SKM-1 (cell line): ENCODE results near the gene SEMA5B.

ENCODE experiments used
- DNase-seq: peaks from one replicate; lab custom pipeline; 2025; ENCODE audit not compliant: unreplicated experiment; lab: John Stamatoyannopoulos, UW

Gene SEMA5B

DNA sequence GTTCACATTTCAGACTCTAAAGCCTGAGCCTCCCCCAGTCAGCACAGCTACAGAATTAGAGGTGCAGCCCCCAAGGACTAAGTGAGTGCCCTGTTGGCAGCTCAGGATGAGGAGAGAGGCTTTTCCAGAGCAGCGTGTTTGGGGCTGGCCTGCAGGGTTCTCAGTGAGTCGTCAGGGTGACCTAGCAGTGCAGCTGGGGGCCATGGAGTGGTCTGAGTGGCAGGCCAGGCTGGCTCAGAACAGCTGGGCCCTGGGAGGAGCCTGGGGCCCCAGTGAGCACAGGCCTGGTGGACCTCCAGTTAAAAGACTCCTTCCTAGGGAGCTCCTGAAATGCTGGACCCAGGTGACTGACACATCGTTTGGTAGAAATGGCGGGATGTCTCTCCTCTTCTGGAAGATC, 124.4 kb downstream of the SEMA5B start:
- no peak for DNase-seq

DNA sequence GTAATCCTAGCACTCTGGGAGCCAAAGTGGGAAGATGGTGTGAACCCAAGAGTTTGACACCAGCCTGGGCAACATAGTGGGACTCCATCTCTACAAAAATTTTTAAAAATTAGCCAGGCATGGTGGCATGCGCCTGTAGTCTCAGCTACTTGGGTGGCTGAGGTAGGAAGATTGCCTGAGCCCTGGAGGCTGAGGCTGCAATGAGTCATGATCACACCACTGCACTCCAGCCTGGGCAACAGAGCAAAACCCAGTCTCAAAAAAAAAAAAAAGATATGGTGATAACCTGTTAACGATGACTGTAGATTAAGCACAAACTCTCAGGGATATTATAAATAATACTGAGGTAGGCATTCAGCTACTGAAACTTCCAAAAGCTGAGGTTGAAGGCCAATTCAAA, 125.2 kb downstream of the SEMA5B start:
- no peak for DNase-seq

GRCh38 chr3:122898298-122898697, 129.3 kb downstream of the SEMA5B start:
- no peak for DNase-seq

DNA sequence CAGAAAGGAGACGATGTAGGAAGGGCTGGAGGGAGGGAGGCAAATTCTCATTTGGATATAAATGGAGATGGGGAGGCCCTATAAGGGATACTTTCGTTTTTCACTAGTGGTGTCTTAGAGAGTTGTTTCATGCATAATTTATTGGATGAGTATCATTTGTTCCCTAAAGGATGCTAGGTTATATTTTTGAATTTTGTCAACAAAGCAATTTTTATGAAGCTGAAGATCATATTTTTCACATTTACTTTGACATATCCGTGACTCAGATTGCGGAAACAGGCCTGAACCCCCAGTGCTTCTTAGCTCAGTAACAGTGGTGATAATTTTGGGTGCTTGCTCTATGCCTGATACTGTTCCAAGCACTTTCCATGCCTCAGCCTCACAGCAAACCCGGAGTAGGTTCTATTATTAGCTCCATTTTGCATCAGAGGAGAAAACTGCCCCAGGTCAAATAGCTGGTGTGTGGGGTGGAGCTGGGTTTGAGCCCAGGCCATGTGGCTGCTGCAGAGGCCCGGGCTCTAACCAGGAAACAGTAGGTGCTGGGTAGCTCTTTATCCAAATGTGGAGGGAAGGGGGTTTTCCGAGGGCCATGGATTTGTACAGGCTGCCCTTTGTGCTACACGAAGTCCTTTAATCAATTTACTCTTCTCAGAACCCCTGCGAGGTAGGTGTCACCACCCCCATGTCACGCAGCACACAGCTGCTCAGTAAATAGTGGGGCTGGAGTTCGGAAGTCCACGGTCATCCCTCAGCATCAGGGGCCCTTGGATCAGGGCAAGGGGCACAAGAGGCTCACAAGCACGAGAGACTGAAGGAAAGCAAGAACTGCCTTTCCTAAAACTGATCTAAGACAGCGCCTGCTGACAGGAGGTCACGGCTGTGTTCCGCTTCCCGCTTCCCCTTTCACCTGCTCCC, 133.6 kb downstream of the SEMA5B start:
- no peak for DNase-seq

DNA sequence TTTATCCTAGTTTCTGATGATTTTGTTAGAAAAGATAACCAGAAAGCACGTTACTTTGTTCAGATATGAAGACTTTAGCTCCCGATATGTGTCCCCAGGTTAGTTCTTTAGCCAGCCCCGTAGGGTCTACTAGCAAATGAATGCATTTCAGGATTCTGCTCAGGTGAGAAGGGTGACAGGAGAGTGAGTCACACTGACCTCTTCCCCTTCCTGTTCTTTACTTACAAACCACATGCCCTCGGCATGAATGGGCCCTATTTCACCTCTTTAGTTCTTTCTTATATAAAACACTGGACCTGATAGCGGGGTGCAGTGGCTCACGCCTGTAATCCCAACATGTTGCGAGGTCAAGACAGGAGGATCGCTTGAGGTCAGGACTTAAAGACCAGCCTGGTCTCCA, 134.3 kb downstream of the SEMA5B start:
- no peak for DNase-seq

GRCh38 chr3:122892118-122892960, 135.2 kb downstream of the SEMA5B start:
- no peak for DNase-seq

DNA sequence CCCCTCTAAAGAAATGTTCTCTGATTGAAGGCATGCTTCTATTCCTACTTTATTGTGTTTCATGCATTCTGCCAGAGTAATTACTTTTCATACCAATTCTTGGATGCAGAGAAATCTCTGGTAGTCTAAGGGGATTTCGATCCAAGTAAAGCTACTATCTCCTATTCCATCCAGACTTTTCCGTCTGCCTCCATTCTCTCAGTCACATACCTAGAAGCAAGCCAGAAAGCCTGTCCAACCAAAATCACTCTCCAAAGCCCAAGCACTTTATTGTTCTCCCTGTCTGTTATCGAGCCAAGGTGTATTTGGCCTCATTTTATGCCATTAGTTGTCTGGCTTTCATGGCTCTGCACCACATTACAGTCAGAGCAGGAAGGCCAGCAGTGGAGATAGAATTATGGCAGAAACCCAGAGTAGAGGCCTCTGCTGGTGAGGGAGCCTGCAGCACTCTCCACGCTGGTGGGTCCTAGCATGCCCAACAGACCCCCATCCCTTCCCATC, 136.8 kb downstream of the SEMA5B start:
- DNase-seq = no peak

GRCh38 chr3:122890077-122890719, 137.4 kb downstream of the SEMA5B start:
- DNase-seq = no peak

DNA sequence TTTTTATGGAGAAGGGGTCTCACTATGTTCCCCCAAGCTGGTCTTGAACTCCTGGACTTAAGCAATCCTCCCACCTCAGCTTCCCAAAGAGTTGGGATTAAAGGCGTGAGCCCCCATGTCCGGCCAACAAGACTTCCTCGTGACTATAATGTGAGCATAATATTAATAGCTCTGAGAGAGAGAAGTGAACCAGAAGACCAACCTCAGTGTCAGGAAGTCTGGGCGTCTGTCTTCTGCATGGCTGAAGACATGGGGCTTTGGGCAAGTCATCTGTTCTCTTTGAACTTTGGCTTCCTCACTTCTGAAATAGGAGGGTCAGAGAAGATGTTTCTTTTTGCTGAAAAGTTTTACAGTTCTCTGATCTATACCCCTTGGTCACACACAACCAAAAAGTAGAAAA, 140.6 kb downstream of the SEMA5B start:
- DNase-seq = no peak

GRCh38 chr3:122886251-122886650, 141.3 kb downstream of the SEMA5B start:
- DNase-seq = no peak

DNA sequence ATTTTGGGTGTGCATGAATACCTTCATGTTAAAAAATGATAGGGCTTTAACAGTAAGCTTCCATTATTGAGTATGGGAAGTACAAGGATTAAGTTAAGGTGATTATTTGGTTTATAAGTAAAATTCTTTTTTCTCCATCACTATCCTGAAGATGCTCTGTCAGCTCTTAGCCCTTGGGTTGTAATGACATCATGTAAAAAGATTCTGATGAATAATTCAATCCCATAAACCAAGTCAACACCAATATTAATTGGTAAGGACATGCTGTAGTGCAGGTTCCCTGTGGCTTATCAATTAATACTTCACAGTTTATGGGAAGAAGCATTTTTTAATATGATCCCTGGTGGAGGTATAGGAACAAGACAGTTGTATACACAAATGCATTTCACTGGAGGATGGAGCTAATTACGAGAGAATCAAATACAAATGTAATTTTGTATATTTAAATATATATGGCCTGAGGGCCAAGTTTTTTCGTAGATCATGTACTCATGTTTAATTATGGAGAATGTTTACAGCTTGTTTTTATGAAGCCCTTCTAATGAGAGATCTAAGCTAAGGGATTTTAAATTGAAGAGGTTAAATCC, 145.1 kb downstream of the SEMA5B start:
- DNase-seq = no peak

DNA sequence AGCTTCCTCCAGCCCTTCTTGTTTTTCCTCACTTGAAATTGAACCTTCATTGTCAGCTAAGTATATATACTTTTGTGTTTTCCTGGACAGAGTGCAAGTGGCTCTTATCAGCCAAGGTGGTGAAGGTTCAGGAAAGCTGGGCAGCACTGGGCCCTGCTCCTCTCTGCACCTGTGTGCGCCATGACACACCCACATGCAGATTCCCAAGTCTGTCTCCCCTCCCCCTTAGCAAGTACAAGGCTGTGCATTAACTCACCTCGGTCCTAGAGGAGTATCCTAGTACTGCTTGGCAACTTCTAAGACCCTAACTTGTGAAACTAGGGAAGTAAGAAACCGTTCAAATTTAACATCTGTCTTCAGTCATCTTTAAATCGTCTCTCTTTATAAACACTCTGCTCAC, 146.9 kb downstream of the SEMA5B start:
- no peak for DNase-seq

GRCh38 chr3:122880173-122880572, 147.4 kb downstream of the SEMA5B start:
- no peak for DNase-seq

GRCh38 chr3:122875547-122876127, 151.9 kb downstream of the SEMA5B start:
- no peak for DNase-seq

DNA sequence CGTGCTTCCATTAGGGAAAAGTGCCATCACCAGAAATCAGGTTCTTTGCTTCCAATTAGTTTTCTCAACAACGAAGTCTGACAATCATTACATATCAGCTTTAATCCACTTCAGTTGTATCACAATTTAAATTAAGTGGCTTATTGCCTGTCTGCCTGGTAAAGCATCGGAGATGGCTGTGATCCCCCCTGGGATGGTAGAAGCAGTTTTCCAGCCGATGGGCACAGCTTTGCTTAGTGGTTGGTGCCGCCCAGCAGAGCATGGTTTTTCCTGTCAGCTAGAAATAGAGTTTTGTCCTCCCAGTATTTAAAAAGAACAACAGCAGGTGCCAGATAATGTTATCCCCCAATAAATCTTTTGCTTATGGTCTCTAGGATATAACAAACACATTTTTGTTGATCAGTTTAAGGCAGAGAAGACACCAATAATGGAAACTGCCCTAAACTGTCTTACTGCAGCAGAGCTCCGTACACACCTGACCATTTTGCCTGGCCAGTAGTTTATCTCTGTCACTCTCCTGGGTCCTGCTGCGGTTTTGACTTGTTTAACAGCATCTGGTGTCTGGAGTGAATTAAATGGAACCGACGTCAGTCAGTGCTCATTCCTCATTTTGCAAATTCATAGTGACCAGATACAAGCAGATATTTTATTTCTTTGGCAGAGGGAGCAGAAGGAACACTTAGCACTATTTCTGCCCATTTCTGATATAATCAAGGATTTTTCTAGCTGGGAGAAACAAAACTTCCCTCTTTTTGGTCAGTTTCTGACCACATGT, 153.6 kb downstream of the SEMA5B start:
- no peak for DNase-seq

DNA sequence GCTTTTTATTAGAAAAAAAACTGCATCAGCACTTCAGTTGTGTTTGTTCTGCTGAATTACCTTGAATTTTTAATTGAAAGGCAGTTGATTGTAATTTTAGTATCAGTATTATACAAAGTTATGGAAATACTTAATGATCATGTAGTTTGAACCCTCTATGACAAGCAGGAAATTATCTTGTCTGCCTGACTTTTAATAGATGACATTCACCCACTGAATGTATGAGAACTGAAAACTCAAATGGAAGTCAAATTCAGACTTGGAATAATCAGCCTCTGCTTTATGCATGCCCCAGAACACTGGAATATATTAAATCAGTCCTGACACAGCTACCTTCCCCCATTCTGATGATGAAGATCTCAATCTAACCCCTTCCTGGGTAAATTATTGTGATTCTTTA, 159.2 kb downstream of the SEMA5B start:
- no peak for DNase-seq

DNA sequence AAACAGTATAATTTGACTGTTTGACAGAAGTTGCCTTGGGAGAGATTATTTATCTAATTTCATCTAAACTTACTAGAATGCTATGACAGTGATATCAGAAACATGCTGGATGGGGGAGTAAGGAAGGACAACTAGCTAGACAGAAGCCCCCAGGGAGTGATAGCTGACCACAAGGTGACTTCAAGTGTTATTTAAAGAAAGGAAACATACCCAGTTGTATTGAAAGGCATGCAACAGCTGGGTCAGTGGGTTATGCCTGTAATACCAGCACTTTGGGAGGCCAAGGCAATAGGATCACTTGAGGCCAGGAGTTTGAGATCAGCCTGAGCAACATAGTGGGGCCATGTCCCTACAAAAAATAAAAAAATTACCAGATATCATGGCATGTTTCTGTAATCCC, 163.1 kb downstream of the SEMA5B start:
- no peak for DNase-seq

DNA sequence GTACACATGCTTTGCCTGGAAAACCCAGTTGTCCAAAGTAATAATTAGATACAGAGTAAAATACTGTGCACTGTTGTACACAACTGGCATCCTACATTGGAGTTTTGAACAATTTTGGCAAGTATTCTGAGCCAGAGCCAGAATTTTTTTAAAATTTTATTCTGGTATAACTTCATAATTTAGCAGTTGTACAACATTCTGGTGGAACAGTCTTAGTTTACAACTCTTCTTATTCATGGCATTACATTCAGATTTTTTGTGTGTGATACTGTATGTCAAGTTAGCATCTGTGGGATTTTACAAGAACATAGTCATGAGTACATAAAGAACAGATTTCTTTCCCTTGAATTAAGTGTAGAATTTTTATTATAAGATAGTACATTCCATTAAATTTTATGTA, 165.2 kb downstream of the SEMA5B start:
- no peak for DNase-seq
